Nephron progenitor cell (in vitro differentiated cells): ENCODE data around the gene GPR18.
A peak's percentile ranks its signal among the peaks of the same experiment; 100 is the strongest.

Experiments
- DNase-seq: peaks from one replicate; pipeline ENCODE4 v3.0.0; 2021
- H3K27ac Mint-ChIP-seq: 2 replicates; pipeline ENCODE4 v1.8.0; 2021; ENCODE audit warnings: mild to moderate bottlenecking, moderate library complexity, mixed read lengths
- H3K27me3 Mint-ChIP-seq: 2 replicates; pipeline ENCODE4 v1.8.0; 2021; ENCODE audit warnings: mild to moderate bottlenecking, low read depth, mixed read lengths; ENCODE audit not compliant: poor library complexity
- H3K36me3 Mint-ChIP-seq: 2 replicates; pipeline ENCODE4 v1.8.0; 2021; ENCODE audit warnings: low read depth, mixed read lengths
- H3K4me1 Mint-ChIP-seq: 2 replicates; pipeline ENCODE4 v1.8.0; 2021; ENCODE audit warnings: mixed read lengths
- H3K4me3 Mint-ChIP-seq: 2 replicates; pipeline ENCODE4 v1.8.0; 2021; ENCODE audit warnings: mild to moderate bottlenecking, moderate library complexity, mixed read lengths
- H3K9me3 Mint-ChIP-seq: 2 replicates; pipeline ENCODE4 v1.8.0; 2021; ENCODE audit warnings: mild to moderate bottlenecking, moderate library complexity, mixed read lengths
- CTCF ChIP-seq: fragments of 200-600 bp; sonication (generic); IDR thresholded peaks from 2 replicates; pipeline ENCODE4 v1.5.0; 2021; ENCODE audit warnings: antibody characterized with exemption

The GPR18 gene

DNA sequence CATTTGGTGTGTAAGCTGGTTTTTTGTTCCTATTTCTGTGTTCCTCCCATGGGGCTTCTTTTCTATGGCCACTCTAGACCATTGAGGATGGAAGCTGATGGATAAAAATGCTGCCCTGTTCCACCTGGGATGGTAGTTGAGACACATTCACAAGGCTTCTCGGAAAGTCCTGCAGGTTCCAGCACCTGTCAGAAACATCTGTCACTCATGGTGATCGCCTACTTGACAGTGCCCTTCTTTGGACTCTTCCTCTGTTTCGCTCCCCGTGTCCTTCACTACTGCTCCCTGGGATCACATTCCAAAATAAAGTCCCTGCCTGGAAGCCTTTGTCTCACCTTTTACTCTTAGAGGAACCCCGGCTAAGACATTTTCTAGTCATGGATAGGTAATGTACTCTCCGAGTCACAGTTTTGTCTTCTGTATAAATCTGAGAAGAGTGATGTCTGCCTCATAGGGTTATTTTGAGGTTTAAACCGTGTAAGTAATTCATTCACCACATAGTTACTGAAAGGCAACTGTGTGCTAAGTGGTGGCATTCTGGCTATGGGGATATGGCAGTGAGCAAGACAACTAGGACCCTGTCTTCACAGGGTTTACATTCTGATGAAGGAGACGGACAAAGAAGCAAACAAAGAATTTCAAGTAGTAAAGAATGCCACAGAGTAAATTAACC is 36.5 kb downstream of the GPR18 start:
- no peak overlapping the region for H3K4me3 Mint-ChIP-seq

GRCh38 chr13:99220199-99220935 is 37.8 kb downstream of the GPR18 start:
- peaks cover 53% of the 10 kb centered on the region for H3K4me1 Mint-ChIP-seq
- peaks cover 29% of the 10 kb centered on the region for H3K9me3 Mint-ChIP-seq
- peaks cover 47% of the 10 kb centered on the region for H3K36me3 Mint-ChIP-seq
- TF ChIP-seq CTCF = no peak
- H3K4me3 Mint-ChIP-seq = no peak overlapping the region
- no peak overlapping the region for H3K27ac Mint-ChIP-seq
- DNase-seq = no peak
- no peaks in the 10 kb centered on the region for H3K27me3 Mint-ChIP-seq

More for the DNA sequence above, 36.5 kb downstream of the GPR18 start:
- Mint-ChIP-seq H3K36me3 (peaks cover 56% of the 10 kb centered on the region), H3K27ac (peak overlapping the region; percentile 17), H3K4me1 (peaks cover 53% of the 10 kb centered on the region), H3K27me3 (no peaks in the 10 kb centered on the region), H3K9me3 (peaks cover 29% of the 10 kb centered on the region)
- DNase-seq = no peak
- no peak for TF ChIP-seq CTCF

DNA sequence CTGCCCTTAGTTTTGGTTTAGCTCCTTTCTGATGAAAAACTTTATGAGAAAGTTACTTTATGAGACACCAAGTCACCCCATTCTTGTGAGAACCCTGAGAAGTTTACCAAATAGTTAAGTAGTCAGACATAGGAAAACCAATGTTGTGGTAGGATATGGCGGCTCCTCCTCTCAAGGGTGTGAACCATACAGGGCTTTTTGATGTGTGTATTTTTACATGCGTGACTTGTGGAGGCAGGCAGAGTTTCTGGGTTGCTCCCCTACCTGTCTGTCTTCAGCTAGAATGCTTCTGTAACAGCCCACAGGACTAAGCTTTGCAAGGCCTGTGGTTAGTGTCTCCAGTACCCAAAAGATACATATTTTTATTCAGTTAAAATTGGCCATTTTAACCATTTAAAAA is 39.2 kb downstream of the GPR18 start:
- Mint-ChIP-seq H3K36me3 (peaks cover 49% of the 10 kb centered on the region), H3K4me1 (peaks cover 57% of the 10 kb centered on the region), H3K4me3 (no peak overlapping the region), H3K27me3 (no peaks in the 10 kb centered on the region), H3K27ac (peak overlapping the region; percentile 93), H3K9me3 (peaks cover 23% of the 10 kb centered on the region)
- no peak for TF ChIP-seq CTCF
- DNase-seq = no peak

DNA sequence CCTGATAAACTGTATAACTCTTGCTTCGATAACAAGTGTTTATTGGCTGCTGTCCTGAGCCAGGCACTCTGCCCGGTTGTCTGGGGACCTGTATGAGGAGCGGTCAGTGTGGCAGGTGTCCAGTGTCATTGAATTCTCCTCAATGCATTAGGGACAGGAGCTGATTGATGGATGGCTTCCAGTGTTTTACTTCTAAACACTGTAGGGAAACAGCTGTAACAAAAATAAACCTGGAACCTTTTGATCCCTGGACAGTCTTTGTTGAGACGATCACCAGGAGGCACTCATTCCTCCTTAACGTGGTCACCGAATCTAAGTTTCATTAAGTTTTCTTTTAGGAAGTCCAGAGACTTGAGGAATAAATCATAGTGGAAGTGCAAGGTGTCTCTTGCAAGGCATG is 39.6 kb downstream of the GPR18 start:
- Mint-ChIP-seq H3K4me1 (peaks cover 53% of the 10 kb centered on the region), H3K4me3 (no peak overlapping the region), H3K27ac (peak overlapping the region; percentile 93), H3K27me3 (no peaks in the 10 kb centered on the region), H3K9me3 (peaks cover 19% of the 10 kb centered on the region), H3K36me3 (peaks cover 46% of the 10 kb centered on the region)
- peak; percentile 16 for DNase-seq
- TF ChIP-seq CTCF = no peak

DNA sequence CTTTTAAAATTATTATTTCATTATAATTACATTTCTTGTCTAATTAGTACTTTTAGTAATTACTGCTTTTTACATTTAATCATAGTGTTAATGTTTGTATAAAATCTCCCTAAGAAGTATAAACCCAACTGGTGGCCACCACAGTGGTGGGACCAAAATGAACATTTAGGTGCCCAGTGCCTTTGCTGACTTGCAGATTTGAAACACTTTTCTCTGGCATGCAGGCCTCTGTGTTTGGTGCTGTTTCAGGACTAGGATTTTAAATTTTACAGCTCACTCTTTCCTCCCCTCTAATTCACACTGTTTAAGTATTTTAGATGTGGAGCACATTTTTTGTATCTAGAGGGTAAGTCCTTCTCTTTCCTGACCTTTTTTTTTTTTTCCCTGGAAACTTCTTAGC is 40.1 kb downstream of the GPR18 start:
- peaks cover 15% of the 10 kb centered on the region for H3K9me3 Mint-ChIP-seq
- TF ChIP-seq CTCF = no peak
- H3K4me3 Mint-ChIP-seq = no peak overlapping the region
- H3K27me3 Mint-ChIP-seq = no peaks in the 10 kb centered on the region
- H3K27ac Mint-ChIP-seq = peak overlapping the region; percentile 93
- H3K4me1 Mint-ChIP-seq = peaks cover 52% of the 10 kb centered on the region
- peaks cover 42% of the 10 kb centered on the region for H3K36me3 Mint-ChIP-seq
- DNase-seq = no peak
